ENCODE measurements around the gene MACROD2.

DNA sequence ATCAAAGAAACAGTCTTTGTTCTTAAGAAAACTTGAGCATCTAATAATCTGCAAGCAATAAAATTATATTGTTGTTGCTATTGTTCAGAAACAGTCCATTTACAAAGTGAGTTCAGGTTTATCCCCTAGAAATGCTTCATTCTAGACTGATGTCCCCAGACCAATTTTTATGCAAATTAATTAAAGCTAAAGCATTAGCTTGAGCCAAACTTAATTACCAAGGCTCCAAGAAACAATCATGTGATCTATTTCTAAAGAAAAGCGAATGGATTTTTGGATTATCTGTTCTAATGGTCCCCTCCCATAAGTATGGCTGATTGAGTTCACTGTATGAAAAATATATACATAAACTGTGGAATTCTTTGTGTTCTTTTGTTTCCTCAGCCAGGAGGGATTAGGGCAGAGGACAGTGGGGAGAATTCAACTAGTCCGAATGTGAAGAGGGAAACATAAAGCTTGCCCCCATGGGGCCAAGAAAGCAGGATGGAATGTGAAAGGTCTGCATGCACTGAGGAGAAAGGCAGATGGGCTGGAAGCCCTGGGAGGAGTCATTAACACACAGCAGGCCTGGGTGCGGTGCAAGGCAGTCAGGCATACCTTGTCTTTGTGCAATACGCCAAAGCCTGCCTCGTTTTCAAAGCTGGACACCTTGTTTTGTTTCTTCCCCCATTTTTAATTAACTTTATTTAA lies 1980.9 kb downstream of the MACROD2 start:
- TF ChIP-seq SPI1 (IDR thresholded peaks at IDR 0.05; ENCODE audit: low read depth, low read length) (no peak), POLR2AphosphoS5 (IDR thresholded peaks at IDR 0.05; ENCODE audit: low read depth, low read length) (no peak), POLR2A (IDR thresholded peaks at IDR 0.05; ENCODE audit: low read depth, low read length) (no peak), TAF1 (IDR thresholded peaks at IDR 0.05; ENCODE audit: low read depth, low read length) (no peak)
